ENCODE results near the gene STX18.
"Not testable (repeated sequence)": the region's sequence is repeated elsewhere in the genome, so short reads cannot be mapped to it uniquely, and the experiment has no call there.

STX18 gene

GRCh38 chr4:4554234-4554633, 12.4 kb upstream of the STX18 start:
- DNase-seq = no peak

GRCh38 chr4:4552042-4552441, 10.2 kb upstream of the STX18 start:
- DNase-seq = not testable (repeated sequence)

GRCh38 chr4:4550161-4550560, 8.3 kb upstream of the STX18 start:
- not testable (repeated sequence) for DNase-seq

GRCh38 chr4:4549534-4549933, 7.7 kb upstream of the STX18 start:
- no peak for DNase-seq

- no peak for DNase-seq
Measured at GRCh38 chr4:4542774-4543485, 1.1 kb upstream of the STX18 start.

- DNase-seq = peak; percentile 32
Measured at GRCh38 chr4:4541040-4541631, 712 bp downstream of the STX18 start.

- DNase-seq = no peak
Measured at GRCh38 chr4:4539481-4539880, 2.4 kb downstream of the STX18 start.

- DNase-seq = no peak
Measured at GRCh38 chr4:4535590-4535989, 6.3 kb downstream of the STX18 start.

GRCh38 chr4:4534515-4535145, 7.2 kb downstream of the STX18 start:
- DNase-seq = no peak

GRCh38 chr4:4533461-4534169, 8.2 kb downstream of the STX18 start:
- no peak for DNase-seq

- no peak for DNase-seq
Measured at GRCh38 chr4:4532371-4533154, 9.3 kb downstream of the STX18 start.

GRCh38 chr4:4529392-4529791, 12.5 kb downstream of the STX18 start:
- no peak for DNase-seq

- no peak for DNase-seq
Measured at GRCh38 chr4:4526401-4526800, 15.4 kb downstream of the STX18 start.

GRCh38 chr4:4524364-4524763, 17.5 kb downstream of the STX18 start:
- DNase-seq = peak; percentile 65

- no peak for DNase-seq
Measured at GRCh38 chr4:4521731-4522130, 20.1 kb downstream of the STX18 start.

GRCh38 chr4:4521136-4521535, 20.7 kb downstream of the STX18 start:
- no peak for DNase-seq

GRCh38 chr4:4519297-4519894, 22.5 kb downstream of the STX18 start:
- no peak for DNase-seq

- no peak for DNase-seq
Measured at GRCh38 chr4:4518747-4519146, 23.1 kb downstream of the STX18 start.

GRCh38 chr4:4514786-4515185, 27.1 kb downstream of the STX18 start:
- DNase-seq = no peak

GRCh38 chr4:4512282-4512681, 29.6 kb downstream of the STX18 start:
- DNase-seq = no peak

- not testable (repeated sequence) for DNase-seq
Measured at GRCh38 chr4:4510641-4511040, 31.2 kb downstream of the STX18 start.

- DNase-seq = no peak
Measured at GRCh38 chr4:4509521-4509920, 32.3 kb downstream of the STX18 start.
